Thyroid gland (tissue), 4 donors: ENCODE measurements around the gene TNFRSF17.

ENCODE experiments used
- POLR2A ChIP-seq, 2 donors: fragments of 450-650 bp; IDR thresholded peaks; one replicate each; pipeline ENCODE4 v1.6.1; 2017; ENCODE audit warnings: antibody characterized with exemption in 2 of 2, mild to moderate bottlenecking in 2 of 2, moderate library complexity in 1 of 2
- TF ChIP-seq, protein P1 (sequence below), 6 experiments: fragments of 200-600 bp in 3 of 6; fragments of 450-650 bp in 3 of 6; sonication (generic) in 3 of 6; IDR thresholded peaks; one replicate each; pipeline ENCODE4 v1.5.1; 2016 to 2019; ENCODE audit warnings: antibody characterized with exemption in 6 of 6, mild to moderate bottlenecking in 2 of 6, inconsistent platforms in 1 of 6, moderate library complexity in 1 of 6

- TF ChIP-seq, protein P1, sequence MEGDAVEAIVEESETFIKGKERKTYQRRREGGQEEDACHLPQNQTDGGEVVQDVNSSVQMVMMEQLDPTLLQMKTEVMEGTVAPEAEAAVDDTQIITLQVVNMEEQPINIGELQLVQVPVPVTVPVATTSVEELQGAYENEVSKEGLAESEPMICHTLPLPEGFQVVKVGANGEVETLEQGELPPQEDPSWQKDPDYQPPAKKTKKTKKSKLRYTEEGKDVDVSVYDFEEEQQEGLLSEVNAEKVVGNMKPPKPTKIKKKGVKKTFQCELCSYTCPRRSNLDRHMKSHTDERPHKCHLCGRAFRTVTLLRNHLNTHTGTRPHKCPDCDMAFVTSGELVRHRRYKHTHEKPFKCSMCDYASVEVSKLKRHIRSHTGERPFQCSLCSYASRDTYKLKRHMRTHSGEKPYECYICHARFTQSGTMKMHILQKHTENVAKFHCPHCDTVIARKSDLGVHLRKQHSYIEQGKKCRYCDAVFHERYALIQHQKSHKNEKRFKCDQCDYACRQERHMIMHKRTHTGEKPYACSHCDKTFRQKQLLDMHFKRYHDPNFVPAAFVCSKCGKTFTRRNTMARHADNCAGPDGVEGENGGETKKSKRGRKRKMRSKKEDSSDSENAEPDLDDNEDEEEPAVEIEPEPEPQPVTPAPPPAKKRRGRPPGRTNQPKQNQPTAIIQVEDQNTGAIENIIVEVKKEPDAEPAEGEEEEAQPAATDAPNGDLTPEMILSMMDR (IDR thresholded peaks at IDR 0.05) = no peak
- TF ChIP-seq POLR2A (IDR thresholded peaks at IDR 0.05) = no peak
Measured at GRCh38 chr16:11946433-11946832, 18.6 kb upstream of the TNFRSF17 start.
